SU-DHL-6 (cell line): Measurements from ENCODE around the gene KIF16B.
"Not testable (repeated sequence)": the region's sequence is repeated elsewhere in the genome, so short reads cannot be mapped to it uniquely, and the experiment has no call there.

ENCODE experiments used
- H2AFZ ChIP-seq: fragments of 200-600 bp; sonication (generic); 2 replicates; pipeline ENCODE4 v1.6.1; 2014; ENCODE audit warnings: low read depth, mild to moderate bottlenecking, moderate library complexity, mixed read lengths, antibody characterized with exemption, low read length; ENCODE audit not compliant: severe bottlenecking
- H3F3A ChIP-seq: fragments of 200-600 bp; shearing (Covaris generic); 2 replicates; pipeline ENCODE4 v1.6.0; 2016; ENCODE audit warnings: antibody characterized with exemption, mild to moderate bottlenecking; ENCODE audit not compliant: insufficient read depth
- H3K27ac ChIP-seq: fragments of 200-600 bp; sonication (generic); 2 replicates; pipeline ENCODE4 v1.5.1; 2016; ENCODE audit warnings: low read depth, mild to moderate bottlenecking, low read length, moderate library complexity, mixed read lengths
- H3K27me3 ChIP-seq: fragments of 200-600 bp; sonication (generic), shearing (Covaris generic); 2 replicates; pipeline ENCODE4 v1.6.0; 2014; ENCODE audit warnings: mild to moderate bottlenecking, low read length
- H3K36me3 ChIP-seq: fragments of 200-600 bp; sonication (generic); 2 replicates; pipeline ENCODE4 v1.6.1; 2014; ENCODE audit warnings: mild to moderate bottlenecking, low read length, mixed read lengths
- H3K4me2 ChIP-seq: fragments of 300-600, 200-600 bp; shearing (Covaris generic), sonication (generic); 2 replicates; pipeline ENCODE4 v1.6.0; 2014; ENCODE audit warnings: low read length, low read depth, mild to moderate bottlenecking; ENCODE audit not compliant: poor library complexity, severe bottlenecking
- H3K4me3 ChIP-seq: fragments of 200-600 bp; sonication (generic); 2 replicates; pipeline ENCODE4 v1.5.1; 2014; ENCODE audit warnings: antibody characterized with exemption, low read length, mild to moderate bottlenecking, mixed read lengths; ENCODE audit not compliant: insufficient read depth, poor library complexity, severe bottlenecking
- H3K79me2 ChIP-seq: fragments of 200-600 bp; sonication (generic); 2 replicates; pipeline ENCODE4 v1.6.1; 2014; ENCODE audit warnings: mild to moderate bottlenecking, low read length, moderate library complexity; ENCODE audit not compliant: insufficient read depth
- H3K9ac ChIP-seq: fragments of 200-600 bp; sonication (generic); 2 replicates; pipeline ENCODE4 v1.7.0; 2014; ENCODE audit warnings: mild to moderate bottlenecking, low read length
- H3K9me2 ChIP-seq: fragments of 200-600 bp; sonication (generic); replicated peaks from 2 replicates; pipeline ENCODE4 v1.6.1; 2014; ENCODE audit warnings: low read length; ENCODE audit not compliant: insufficient read depth
- H3K9me3 ChIP-seq: fragments of 200-600 bp; sonication (generic); 2 replicates; pipeline ENCODE4 v1.6.1; 2014; ENCODE audit warnings: low read length, mixed read lengths; ENCODE audit not compliant: insufficient read depth
- H4K20me1 ChIP-seq: fragments of 200-600 bp; sonication (generic); 2 replicates; pipeline ENCODE4 v1.6.1; 2014; ENCODE audit warnings: low read depth, mild to moderate bottlenecking, antibody characterized with exemption, low read length, moderate library complexity, mixed read lengths
- CTCF ChIP-seq: fragments of 200-600 bp; sonication (generic); IDR thresholded peaks from one replicate; pipeline ENCODE4 v1.5.1; 2017; ENCODE audit warnings: antibody characterized with exemption, mild to moderate bottlenecking, low read length, moderate library complexity; ENCODE audit not compliant: insufficient read depth, poor library complexity, severe bottlenecking
- EZH2phosphoT487 ChIP-seq: fragments of 200-600 bp; sonication (generic), shearing (Covaris generic); conservative IDR thresholded peaks from 2 replicates; pipeline ENCODE4 v1.6.1; 2018; ENCODE audit warnings: mild to moderate bottlenecking, antibody characterized with exemption, low read length, moderate library complexity, mixed read lengths

Gene KIF16B

GRCh38 chr20:16526433-16527380 is 46.5 kb downstream of the KIF16B start:
- H2AFZ ChIP-seq: no peak overlapping the region
- H3K27me3 ChIP-seq: no peaks in the 10 kb centered on the region
- H3K4me2 ChIP-seq: no peak overlapping the region
- H3K9ac ChIP-seq: no peak overlapping the region
- H3K9me3 ChIP-seq: no peaks in the 10 kb centered on the region
- H3K9me2 ChIP-seq: no peaks in the 10 kb centered on the region
- H3F3A ChIP-seq: no peaks in the 10 kb centered on the region
- no peak overlapping the region for H3K27ac ChIP-seq
- H3K4me3 ChIP-seq: no peak overlapping the region
- H4K20me1 ChIP-seq: no peaks in the 10 kb centered on the region
- no peaks in the 10 kb centered on the region for H3K79me2 ChIP-seq
- no peak for TF ChIP-seq CTCF
- no peak for TF ChIP-seq EZH2phosphoT487
- no peaks in the 10 kb centered on the region for H3K36me3 ChIP-seq

GRCh38 chr20:16522651-16523050 is 50.6 kb downstream of the KIF16B start:
- not testable (repeated sequence) for H4K20me1 ChIP-seq, H3K4me2 ChIP-seq, H3K79me2 ChIP-seq, H3K4me3 ChIP-seq, H3K27ac ChIP-seq, H2AFZ ChIP-seq, H3K9me2 ChIP-seq, H3K27me3 ChIP-seq, H3F3A ChIP-seq, H3K9ac ChIP-seq, H3K36me3 ChIP-seq, H3K9me3 ChIP-seq

GRCh38 chr20:16520154-16520553 is 53.1 kb downstream of the KIF16B start:
- Histone ChIP-seq H3K36me3 (no peaks in the 10 kb centered on the region), H3K4me2 (no peak overlapping the region), H3F3A (no peaks in the 10 kb centered on the region), H3K4me3 (no peak overlapping the region), H4K20me1 (no peaks in the 10 kb centered on the region), H3K9me2 (no peaks in the 10 kb centered on the region), H3K27me3 (no peaks in the 10 kb centered on the region), H2AFZ (no peak overlapping the region), H3K79me2 (no peaks in the 10 kb centered on the region), H3K9ac (no peak overlapping the region), H3K27ac (no peak overlapping the region), H3K9me3 (no peaks in the 10 kb centered on the region)
- no peak for TF ChIP-seq EZH2phosphoT487
- no peak for TF ChIP-seq CTCF

GRCh38 chr20:16519673-16520072 is 53.6 kb downstream of the KIF16B start:
- not testable (repeated sequence) for H3K79me2 ChIP-seq, H2AFZ ChIP-seq, H4K20me1 ChIP-seq, H3K9me3 ChIP-seq, H3K4me2 ChIP-seq, H3K27me3 ChIP-seq, H3K9ac ChIP-seq, H3K9me2 ChIP-seq, H3F3A ChIP-seq, H3K27ac ChIP-seq, H3K4me3 ChIP-seq, H3K36me3 ChIP-seq
